ENCODE measurements around the gene RNF126.

RNF126 gene

GRCh38 chr19:609004-609346, 54.0 kb downstream of the RNF126 start:
- TF ChIP-seq GATA3 (IDR thresholded peaks at IDR 0.05; ENCODE audit: low read depth, low read length) (no peak), GATA2 (IDR thresholded peaks at IDR 0.05; ENCODE audit: low read depth, low read length) (no peak)

- TF ChIP-seq GATA2 (IDR thresholded peaks at IDR 0.05; ENCODE audit: low read depth, low read length) (no peak), GATA3 (IDR thresholded peaks at IDR 0.05; ENCODE audit: low read depth, low read length) (no peak)
Observed at GRCh38 chr19:608155-609003, 54.6 kb downstream of the RNF126 start.

GRCh38 chr19:607301-608154, 55.5 kb downstream of the RNF126 start:
- no peak for TF ChIP-seq GATA3 (IDR thresholded peaks at IDR 0.05; ENCODE audit: low read depth, low read length)
- no peak for TF ChIP-seq GATA2 (IDR thresholded peaks at IDR 0.05; ENCODE audit: low read depth, low read length)

GRCh38 chr19:604355-604754, 58.7 kb downstream of the RNF126 start:
- TF ChIP-seq GATA3 (IDR thresholded peaks at IDR 0.05; ENCODE audit: low read depth, low read length) (no peak), GATA2 (IDR thresholded peaks at IDR 0.05; ENCODE audit: low read depth, low read length) (no peak)

- no peak for TF ChIP-seq GATA2 (IDR thresholded peaks at IDR 0.05; ENCODE audit: low read depth, low read length)
Observed at GRCh38 chr19:602391-603301, 60.4 kb downstream of the RNF126 start.

- TF ChIP-seq GATA2 (IDR thresholded peaks at IDR 0.05; ENCODE audit: low read depth, low read length) (no peak), GATA3 (IDR thresholded peaks at IDR 0.05; ENCODE audit: low read depth, low read length) (no peak)
Observed at GRCh38 chr19:601790-602189, 61.2 kb downstream of the RNF126 start.

GRCh38 chr19:601310-601709, 61.7 kb downstream of the RNF126 start:
- TF ChIP-seq GATA2 (IDR thresholded peaks at IDR 0.05; ENCODE audit: low read depth, low read length) (no peak), GATA3 (IDR thresholded peaks at IDR 0.05; ENCODE audit: low read depth, low read length) (no peak)

Data from SH-SY5Y (cell line).